ENCODE data around the gene BAG5.
A peak's percentile ranks its signal among the peaks of the same experiment; 100 is the strongest.

Gene BAG5

GRCh38 chr14:103555559-103556337, 6.7 kb downstream of the BAG5 start:
- Histone ChIP-seq H3K27me3 (ENCODE audit: control insufficient read depth in 5 of 5, insufficient read depth in 4 of 5, low read length in 5 of 5) (no peaks in the 10 kb centered on the region), H3K4me1 (ENCODE audit: control insufficient read depth in 5 of 5, insufficient read depth in 5 of 5, low read length in 5 of 5) (peaks cover 27 to 66% (median 60%) of the 10 kb centered on the region in 5 donors), H3K9me3 (ENCODE audit: control insufficient read depth in 5 of 5, low read length in 5 of 5) (no peaks in the 10 kb centered on the region), H3K36me3 (ENCODE audit: control insufficient read depth in 5 of 5, insufficient read depth in 5 of 5, low read length in 5 of 5) (peaks cover 0 to 25% (median 15%) of the 10 kb centered on the region in 5 donors), H3K27ac (ENCODE audit: low read depth, low read length) (peak overlapping the region; percentile 41), H3K4me3 (ENCODE audit: low read depth in 1 of 5, low read length in 5 of 5) (no peak overlapping the region), H3K9ac (ENCODE audit: low read length in 5 of 5) (peak overlapping the region in 1 of 5 donors; percentile 59)

- Histone ChIP-seq H3K4me1 (ENCODE audit: control insufficient read depth in 5 of 5, insufficient read depth in 5 of 5, low read length in 5 of 5) (peaks cover 10 to 54% (median 48%) of the 10 kb centered on the region in 5 donors), H3K9me3 (ENCODE audit: control insufficient read depth in 5 of 5, low read length in 5 of 5) (no peaks in the 10 kb centered on the region), H3K9ac (ENCODE audit: low read length in 5 of 5) (peak overlapping the region in 1 of 5 donors; percentile 44), H3K27ac (ENCODE audit: low read depth, low read length) (peak overlapping the region; percentile 82), H3K4me3 (ENCODE audit: low read depth in 1 of 5, low read length in 5 of 5) (peak overlapping the region in 1 of 5 donors; percentile 2), H3K36me3 (ENCODE audit: control insufficient read depth in 5 of 5, insufficient read depth in 5 of 5, low read length in 5 of 5) (peaks cover 0 to 2% (median 0%) of the 10 kb centered on the region in 5 donors), H3K27me3 (ENCODE audit: control insufficient read depth in 5 of 5, insufficient read depth in 4 of 5, low read length in 5 of 5) (no peaks in the 10 kb centered on the region)
Measured at GRCh38 chr14:103552846-103553210, 9.6 kb downstream of the BAG5 start.

GRCh38 chr14:103552011-103552845, 10.2 kb downstream of the BAG5 start:
- peak overlapping the region; percentile 12 to 59 (median 47) for H3K9ac ChIP-seq (ENCODE audit: low read length in 5 of 5)
- H3K9me3 ChIP-seq (ENCODE audit: control insufficient read depth in 5 of 5, low read length in 5 of 5), result no peaks in the 10 kb centered on the region
- H3K4me3 ChIP-seq (ENCODE audit: low read depth in 1 of 5, low read length in 5 of 5), result peak overlapping the region; percentile 2 to 38 (median 17)
- peak overlapping the region; percentile 82 for H3K27ac ChIP-seq (ENCODE audit: low read depth, low read length)
- H3K4me1 ChIP-seq (ENCODE audit: control insufficient read depth in 5 of 5, insufficient read depth in 5 of 5, low read length in 5 of 5), result peaks cover 10 to 48% (median 42%) of the 10 kb centered on the region in 5 donors
- peaks cover 0 to 2% (median 0%) of the 10 kb centered on the region in 5 donors for H3K36me3 ChIP-seq (ENCODE audit: control insufficient read depth in 5 of 5, insufficient read depth in 5 of 5, low read length in 5 of 5)
- no peaks in the 10 kb centered on the region for H3K27me3 ChIP-seq (ENCODE audit: control insufficient read depth in 5 of 5, insufficient read depth in 4 of 5, low read length in 5 of 5)

GRCh38 chr14:103551338-103551762, 11.1 kb downstream of the BAG5 start:
- peak overlapping the region in 4 of 5 donors; percentile 10 to 38 (median 31) for H3K4me3 ChIP-seq (ENCODE audit: low read depth in 1 of 5, low read length in 5 of 5)
- peaks cover 10 to 43% (median 41%) of the 10 kb centered on the region in 5 donors for H3K4me1 ChIP-seq (ENCODE audit: control insufficient read depth in 5 of 5, insufficient read depth in 5 of 5, low read length in 5 of 5)
- no peaks in the 10 kb centered on the region for H3K27me3 ChIP-seq (ENCODE audit: control insufficient read depth in 5 of 5, insufficient read depth in 4 of 5, low read length in 5 of 5)
- no peaks in the 10 kb centered on the region for H3K9me3 ChIP-seq (ENCODE audit: control insufficient read depth in 5 of 5, low read length in 5 of 5)
- peaks cover 0 to 2% (median 0%) of the 10 kb centered on the region in 5 donors for H3K36me3 ChIP-seq (ENCODE audit: control insufficient read depth in 5 of 5, insufficient read depth in 5 of 5, low read length in 5 of 5)
- peak overlapping the region; percentile 82 for H3K27ac ChIP-seq (ENCODE audit: low read depth, low read length)
- H3K9ac ChIP-seq (ENCODE audit: low read length in 5 of 5), result peak overlapping the region in 3 of 5 donors; percentile 12 to 59 (median 57)

GRCh38 chr14:103550451-103551337, 11.8 kb downstream of the BAG5 start:
- Histone ChIP-seq H3K27me3 (ENCODE audit: control insufficient read depth in 5 of 5, insufficient read depth in 4 of 5, low read length in 5 of 5) (no peaks in the 10 kb centered on the region), H3K9ac (ENCODE audit: low read length in 5 of 5) (peak overlapping the region in 2 of 5 donors; percentile 47 to 59), H3K4me1 (ENCODE audit: control insufficient read depth in 5 of 5, insufficient read depth in 5 of 5, low read length in 5 of 5) (peaks cover 10 to 43% (median 42%) of the 10 kb centered on the region in 5 donors), H3K9me3 (ENCODE audit: control insufficient read depth in 5 of 5, low read length in 5 of 5) (no peaks in the 10 kb centered on the region), H3K27ac (ENCODE audit: low read depth, low read length) (peak overlapping the region; percentile 82), H3K4me3 (ENCODE audit: low read depth in 1 of 5, low read length in 5 of 5) (peak overlapping the region in 3 of 5 donors; percentile 10 to 38 (median 37)), H3K36me3 (ENCODE audit: control insufficient read depth in 5 of 5, insufficient read depth in 5 of 5, low read length in 5 of 5) (peaks cover 0 to 2% (median 0%) of the 10 kb centered on the region in 5 donors)

- Histone ChIP-seq H3K9me3 (ENCODE audit: control insufficient read depth in 5 of 5, low read length in 5 of 5) (no peaks in the 10 kb centered on the region), H3K36me3 (ENCODE audit: control insufficient read depth in 5 of 5, insufficient read depth in 5 of 5, low read length in 5 of 5) (peaks cover 0 to 2% (median 0%) of the 10 kb centered on the region in 5 donors), H3K4me3 (ENCODE audit: low read depth in 1 of 5, low read length in 5 of 5) (no peak overlapping the region), H3K4me1 (ENCODE audit: control insufficient read depth in 5 of 5, insufficient read depth in 5 of 5, low read length in 5 of 5) (peaks cover 10 to 48% (median 44%) of the 10 kb centered on the region in 5 donors), H3K27me3 (ENCODE audit: control insufficient read depth in 5 of 5, insufficient read depth in 4 of 5, low read length in 5 of 5) (no peaks in the 10 kb centered on the region), H3K27ac (ENCODE audit: low read depth, low read length) (peak overlapping the region; percentile 38), H3K9ac (ENCODE audit: low read length in 5 of 5) (peak overlapping the region in 2 of 5 donors; percentile 8 to 41)
Measured at GRCh38 chr14:103549361-103550311, 12.8 kb downstream of the BAG5 start.

- H3K4me3 ChIP-seq (ENCODE audit: low read depth in 1 of 5, low read length in 5 of 5), result no peak overlapping the region
- H3K27ac ChIP-seq (ENCODE audit: low read depth, low read length), result no peak overlapping the region
- H3K9ac ChIP-seq (ENCODE audit: low read length in 5 of 5), result no peak overlapping the region
- no peaks in the 10 kb centered on the region for H3K27me3 ChIP-seq (ENCODE audit: control insufficient read depth in 5 of 5, insufficient read depth in 4 of 5, low read length in 5 of 5)
- peaks cover 10 to 57% (median 53%) of the 10 kb centered on the region in 5 donors for H3K4me1 ChIP-seq (ENCODE audit: control insufficient read depth in 5 of 5, insufficient read depth in 5 of 5, low read length in 5 of 5)
- H3K9me3 ChIP-seq (ENCODE audit: control insufficient read depth in 5 of 5, low read length in 5 of 5), result no peaks in the 10 kb centered on the region
- peaks cover 0 to 2% (median 0%) of the 10 kb centered on the region in 5 donors for H3K36me3 ChIP-seq (ENCODE audit: control insufficient read depth in 5 of 5, insufficient read depth in 5 of 5, low read length in 5 of 5)
Measured at GRCh38 chr14:103548463-103549351, 13.8 kb downstream of the BAG5 start.

- no peaks in the 10 kb centered on the region for H3K27me3 ChIP-seq (ENCODE audit: control insufficient read depth in 5 of 5, insufficient read depth in 4 of 5, low read length in 5 of 5)
- H3K27ac ChIP-seq (ENCODE audit: low read depth, low read length), result no peak overlapping the region
- H3K4me1 ChIP-seq (ENCODE audit: control insufficient read depth in 5 of 5, insufficient read depth in 5 of 5, low read length in 5 of 5), result peaks cover 10 to 63% (median 59%) of the 10 kb centered on the region in 5 donors
- H3K4me3 ChIP-seq (ENCODE audit: low read depth in 1 of 5, low read length in 5 of 5), result no peak overlapping the region
- H3K36me3 ChIP-seq (ENCODE audit: control insufficient read depth in 5 of 5, insufficient read depth in 5 of 5, low read length in 5 of 5), result peaks cover 0 to 2% (median 0%) of the 10 kb centered on the region in 5 donors
- H3K9me3 ChIP-seq (ENCODE audit: control insufficient read depth in 5 of 5, low read length in 5 of 5), result no peaks in the 10 kb centered on the region
- no peak overlapping the region for H3K9ac ChIP-seq (ENCODE audit: low read length in 5 of 5)
Measured at GRCh38 chr14:103547941-103548462, 14.5 kb downstream of the BAG5 start.

Measured in subcutaneous abdominal adipose tissue (tissue), 5 donors.